Ectodermal cell (in vitro differentiated cells): ENCODE data around the gene THOC2.

ENCODE experiments used
- H3K27ac ChIP-seq: 2 replicates; pipeline ENCODE4 v1.7.0; 2013; ENCODE audit warnings: mild to moderate bottlenecking, low read depth, low read length; ENCODE audit not compliant: insufficient read depth, poor library complexity, severe bottlenecking
- H3K27me3 ChIP-seq: 2 replicates; pipeline ENCODE4 v1.7.0; 2013; ENCODE audit warnings: mild to moderate bottlenecking, low read length; ENCODE audit not compliant: insufficient read depth, control insufficient read depth, poor library complexity, severe bottlenecking
- H3K36me3 ChIP-seq: one replicate; pipeline ENCODE4 v1.7.0; 2013; ENCODE audit warnings: low read length; ENCODE audit not compliant: control insufficient read depth, insufficient read depth
- H3K4me1 ChIP-seq: one replicate; pipeline ENCODE4 v1.7.0; 2013; ENCODE audit warnings: low read length; ENCODE audit not compliant: control insufficient read depth, insufficient read depth
- H3K4me3 ChIP-seq: 2 replicates; pipeline ENCODE4 v1.7.0; 2013; ENCODE audit warnings: low read depth, low read length, control low read depth; ENCODE audit not compliant: insufficient read depth
- H3K9me3 ChIP-seq: 2 replicates; pipeline ENCODE4 v1.7.0; 2013; ENCODE audit warnings: mild to moderate bottlenecking, low read length, moderate library complexity; ENCODE audit not compliant: control insufficient read depth
- WGBS, 2 experiments: methylation state at CpG; one replicate each; pipeline ENCODE4 v1.1.7; 2013; ENCODE audit warnings: missing lambda C conversion rate in 2 of 2; 5-methylcytosine and 5-hydroxymethylcytosine counted together

THOC2 gene

GRCh38 chrX:123755107-123755506 is 22.3 kb upstream of the THOC2 start:
- Histone ChIP-seq H3K27ac (no peak overlapping the region), H3K36me3 (no peaks in the 10 kb centered on the region), H3K4me1 (no peaks in the 10 kb centered on the region), H3K27me3 (no peaks in the 10 kb centered on the region), H3K4me3 (no peak overlapping the region), H3K9me3 (no peaks in the 10 kb centered on the region)
- WGBS, 2 experiments, result 94% methylated on average over 2 of the region's 2 CpGs

GRCh38 chrX:123753656-123754350 is 21.0 kb upstream of the THOC2 start:
- H3K36me3 ChIP-seq, result no peaks in the 10 kb centered on the region
- 91 to 93% methylated on average over 8 of the region's 8 CpGs for WGBS, 2 experiments
- H3K4me3 ChIP-seq, result no peak overlapping the region
- no peaks in the 10 kb centered on the region for H3K4me1 ChIP-seq
- no peak overlapping the region for H3K27ac ChIP-seq
- H3K9me3 ChIP-seq, result no peaks in the 10 kb centered on the region
- H3K27me3 ChIP-seq, result no peaks in the 10 kb centered on the region

- Histone ChIP-seq H3K36me3 (no peaks in the 10 kb centered on the region), H3K4me1 (no peaks in the 10 kb centered on the region), H3K27me3 (no peaks in the 10 kb centered on the region), H3K9me3 (no peaks in the 10 kb centered on the region), H3K27ac (no peak overlapping the region), H3K4me3 (no peak overlapping the region)
- WGBS, 2 experiments, result 83 to 100% methylated on average over 1 to 2 of the region's 2 CpGs
Measured at GRCh38 chrX:123749643-123750042, 16.8 kb upstream of the THOC2 start.

- no peak overlapping the region for H3K27ac ChIP-seq
- H3K9me3 ChIP-seq, result no peaks in the 10 kb centered on the region
- H3K4me1 ChIP-seq, result no peaks in the 10 kb centered on the region
- H3K27me3 ChIP-seq, result no peaks in the 10 kb centered on the region
- 92 to 93% methylated on average over 2 to 3 of the region's 3 CpGs for WGBS, 2 experiments
- no peaks in the 10 kb centered on the region for H3K36me3 ChIP-seq
- no peak overlapping the region for H3K4me3 ChIP-seq
Measured at GRCh38 chrX:123745511-123745910, 12.7 kb upstream of the THOC2 start.

- Histone ChIP-seq H3K4me1 (no peaks in the 10 kb centered on the region), H3K27me3 (no peaks in the 10 kb centered on the region), H3K36me3 (no peaks in the 10 kb centered on the region), H3K9me3 (no peaks in the 10 kb centered on the region), H3K27ac (no peak overlapping the region), H3K4me3 (no peak overlapping the region)
- 86 to 93% methylated on average over 1 of the region's 1 CpG for WGBS, 2 experiments
Measured at GRCh38 chrX:123743312-123743711, 10.5 kb upstream of the THOC2 start.

GRCh38 chrX:123742440-123742839 is 9.6 kb upstream of the THOC2 start:
- H3K4me1 ChIP-seq, result no peaks in the 10 kb centered on the region
- 92% methylated on average over 1 of the region's 1 CpG; no CpG with 5 or more reads in 1 of the 2 experiments for WGBS, 2 experiments
- H3K27me3 ChIP-seq, result no peaks in the 10 kb centered on the region
- no peak overlapping the region for H3K4me3 ChIP-seq
- no peak overlapping the region for H3K27ac ChIP-seq
- no peaks in the 10 kb centered on the region for H3K36me3 ChIP-seq
- H3K9me3 ChIP-seq, result no peaks in the 10 kb centered on the region

GRCh38 chrX:123740536-123740935 is 7.7 kb upstream of the THOC2 start:
- 92 to 98% methylated on average over 3 of the region's 3 CpGs for WGBS, 2 experiments
- no peak overlapping the region for H3K4me3 ChIP-seq

GRCh38 chrX:123740006-123740405 is 7.2 kb upstream of the THOC2 start:
- Histone ChIP-seq H3K9me3 (no peaks in the 10 kb centered on the region), H3K27me3 (no peaks in the 10 kb centered on the region), H3K4me3 (no peak overlapping the region), H3K27ac (no peak overlapping the region), H3K36me3 (no peaks in the 10 kb centered on the region), H3K4me1 (no peaks in the 10 kb centered on the region)
- 17 to 42% methylated on average over 1 of the region's 1 CpG for WGBS, 2 experiments

More at GRCh38 chrX:123740536-123740935, 7.7 kb upstream of the THOC2 start:
- no peak overlapping the region for H3K27ac ChIP-seq
- no peaks in the 10 kb centered on the region for H3K27me3 ChIP-seq
- H3K36me3 ChIP-seq, result no peaks in the 10 kb centered on the region
- H3K4me1 ChIP-seq, result no peaks in the 10 kb centered on the region
- H3K9me3 ChIP-seq, result no peaks in the 10 kb centered on the region

GRCh38 chrX:123739474-123739873 is 6.6 kb upstream of the THOC2 start:
- H3K36me3 ChIP-seq, result no peaks in the 10 kb centered on the region
- 88 to 97% methylated on average over 3 of the region's 3 CpGs for WGBS, 2 experiments
- no peaks in the 10 kb centered on the region for H3K27me3 ChIP-seq
- H3K27ac ChIP-seq, result no peak overlapping the region
- no peaks in the 10 kb centered on the region for H3K4me1 ChIP-seq
- no peak overlapping the region for H3K4me3 ChIP-seq
- H3K9me3 ChIP-seq, result no peaks in the 10 kb centered on the region

GRCh38 chrX:123738378-123738940 is 5.6 kb upstream of the THOC2 start:
- H3K4me1 ChIP-seq, result no peaks in the 10 kb centered on the region
- WGBS, 2 experiments, result 83 to 91% methylated on average over 9 to 10 of the region's 10 CpGs
- H3K27ac ChIP-seq, result no peak overlapping the region
- H3K36me3 ChIP-seq, result no peaks in the 10 kb centered on the region
- no peak overlapping the region for H3K4me3 ChIP-seq
- H3K9me3 ChIP-seq, result no peaks in the 10 kb centered on the region
- H3K27me3 ChIP-seq, result no peaks in the 10 kb centered on the region
